ENCODE results near the gene ZNF358. TPM values are rescaled to one million over a fixed set of nuclear protein-coding genes. Genes with fewer than 3 reads are reported as not detected.

Gene ZNF358
- total RNA-seq, 2 experiments from 2014 or later = 5.1 to 5.2 TPM

GRCh38 chr19:7528192-7528519 is 12.3 kb downstream of the ZNF358 start:
- no peak for DNase-seq
- no peak for TF ChIP-seq CTCF (IDR thresholded peaks at IDR 0.05)
- Histone ChIP-seq H3K36me3 (ENCODE audit: insufficient read depth, low read length) (peaks cover 9% of the 10 kb centered on the region), H3K9me3 (ENCODE audit: control insufficient read depth in 1 of 2, insufficient read depth in 1 of 2, low read length in 2 of 2) (no peaks in the 10 kb centered on the region), H3K27ac (ENCODE audit: low read depth in 1 of 2, low read length in 2 of 2) (no peak overlapping the region), H3K4me3 (ENCODE audit: low read length) (no peak overlapping the region), H3K4me1 (ENCODE audit: insufficient read depth, low read length) (peaks cover 8% of the 10 kb centered on the region), H3K27me3 (ENCODE audit: control insufficient read depth in 1 of 2, insufficient read depth in 2 of 2, low read length in 2 of 2) (no peaks in the 10 kb centered on the region)
- peaks cover 11% of the 10 kb centered on the region for H3K36me3 Mint-ChIP-seq (ENCODE audit: low read depth)
- ChIA-PET CTCF (no interaction called here), POLR2A (no interaction called here)
- no peak overlapping the region for H3K27ac Mint-ChIP-seq
- H3K9me3 Mint-ChIP-seq = no peaks in the 10 kb centered on the region
- no peak for ATAC-seq (ENCODE audit: poor library complexity)
- intact Hi-C loops (cut with DNase I, micrococcal nuclease) = no loop called here
- H3K27me3 Mint-ChIP-seq = no peaks in the 10 kb centered on the region
- no peak overlapping the region for H3K4me3 Mint-ChIP-seq
- peaks cover 4% of the 10 kb centered on the region for H3K4me1 Mint-ChIP-seq (ENCODE audit: low read depth)

DNA sequence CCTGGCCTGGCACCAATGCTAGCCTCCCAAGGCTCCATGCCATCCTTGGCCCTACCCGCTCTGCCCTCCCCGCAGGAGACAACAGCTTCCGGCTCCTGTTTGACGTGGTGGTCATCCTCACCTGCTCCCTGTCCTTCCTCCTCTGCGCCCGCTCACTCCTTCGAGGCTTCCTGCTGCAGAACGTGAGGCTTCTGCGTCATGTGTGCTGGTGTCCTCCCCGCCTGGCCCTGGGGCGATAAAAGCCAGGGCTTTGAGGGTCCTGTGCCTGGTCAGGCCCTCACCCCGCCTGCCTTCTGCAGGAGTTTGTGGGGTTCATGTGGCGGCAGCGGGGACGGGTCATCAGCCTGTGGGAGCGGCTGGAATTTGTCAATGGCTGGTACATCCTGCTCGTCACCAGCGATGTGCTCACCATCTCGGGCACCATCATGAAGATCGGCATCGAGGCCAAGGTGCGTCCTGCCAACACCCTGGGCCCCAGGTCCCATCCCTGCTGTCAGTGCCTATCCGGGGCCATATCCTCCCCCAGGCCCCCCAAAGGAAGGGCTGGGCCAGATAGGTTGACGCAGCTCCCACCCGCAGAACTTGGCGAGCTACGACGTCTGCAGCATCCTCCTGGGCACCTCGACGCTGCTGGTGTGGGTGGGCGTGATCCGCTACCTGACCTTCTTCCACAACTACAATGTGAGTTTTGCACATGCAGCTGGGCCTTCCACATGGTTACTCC is 12.8 kb downstream of the ZNF358 start:
- Histone ChIP-seq H3K4me1 (ENCODE audit: insufficient read depth, low read length) (peaks cover 8% of the 10 kb centered on the region), H3K36me3 (ENCODE audit: insufficient read depth, low read length) (peaks cover 9% of the 10 kb centered on the region), H3K27ac (ENCODE audit: low read depth in 1 of 2, low read length in 2 of 2) (no peak overlapping the region), H3K4me3 (ENCODE audit: low read length) (no peak overlapping the region), H3K9me3 (ENCODE audit: control insufficient read depth in 1 of 2, insufficient read depth in 1 of 2, low read length in 2 of 2) (no peaks in the 10 kb centered on the region), H3K27me3 (ENCODE audit: control insufficient read depth in 1 of 2, insufficient read depth in 2 of 2, low read length in 2 of 2) (no peaks in the 10 kb centered on the region)
- DNase-seq = no peak
- H3K9me3 Mint-ChIP-seq = no peaks in the 10 kb centered on the region
- no peak overlapping the region for H3K4me3 Mint-ChIP-seq
- TF ChIP-seq CTCF (IDR thresholded peaks at IDR 0.05) = no peak
- H3K27ac Mint-ChIP-seq = no peak overlapping the region
- intact Hi-C loops (cut with DNase I, micrococcal nuclease) = no loop called here
- CTCF ChIA-PET = no interaction called here
- no peak for ATAC-seq (ENCODE audit: poor library complexity)
- H3K27me3 Mint-ChIP-seq = no peaks in the 10 kb centered on the region
- peaks cover 11% of the 10 kb centered on the region for H3K36me3 Mint-ChIP-seq (ENCODE audit: low read depth)
- POLR2A ChIA-PET = no interaction called here
- peaks cover under 1% of the 10 kb centered on the region for H3K4me1 Mint-ChIP-seq (ENCODE audit: low read depth)

DNA sequence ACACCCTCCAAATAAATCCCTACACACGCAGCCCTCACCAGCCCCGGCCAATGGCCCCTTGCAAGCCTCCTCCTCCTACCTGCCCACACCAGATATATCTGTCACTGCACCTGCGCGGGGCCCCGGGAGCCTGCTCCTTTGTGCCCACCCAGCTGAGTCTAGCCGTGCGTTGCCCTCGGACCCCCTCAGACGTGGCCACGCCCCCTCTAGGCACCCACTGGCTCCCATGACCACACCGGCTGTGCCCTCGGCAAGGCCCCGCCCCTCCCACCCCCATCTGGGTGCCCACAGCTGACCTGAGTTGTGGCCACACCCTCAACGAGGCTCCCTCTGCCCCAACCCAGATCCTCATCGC is 13.3 kb downstream of the ZNF358 start:
- Mint-ChIP-seq H3K36me3 (ENCODE audit: low read depth) (peaks cover 11% of the 10 kb centered on the region), H3K4me1 (ENCODE audit: low read depth) (peaks cover 6% of the 10 kb centered on the region), H3K9me3 (no peaks in the 10 kb centered on the region), H3K27me3 (no peaks in the 10 kb centered on the region), H3K27ac (no peak overlapping the region), H3K4me3 (no peak overlapping the region)
- CTCF ChIA-PET = no interaction called here
- POLR2A ChIA-PET = no interaction called here
- no peak for TF ChIP-seq CTCF (IDR thresholded peaks at IDR 0.05)
- no peaks in the 10 kb centered on the region for H3K27me3 ChIP-seq (ENCODE audit: control insufficient read depth in 1 of 2, insufficient read depth in 2 of 2, low read length in 2 of 2)
- peak in 1 of 14 experiments; percentile 39 for DNase-seq
- peaks cover 11% of the 10 kb centered on the region for H3K4me1 ChIP-seq (ENCODE audit: insufficient read depth, low read length)
- peaks cover 9% of the 10 kb centered on the region for H3K36me3 ChIP-seq (ENCODE audit: insufficient read depth, low read length)
- ATAC-seq (ENCODE audit: poor library complexity) = no peak
- H3K9me3 ChIP-seq (ENCODE audit: control insufficient read depth in 1 of 2, insufficient read depth in 1 of 2, low read length in 2 of 2) = no peaks in the 10 kb centered on the region
- intact Hi-C loops (cut with DNase I, micrococcal nuclease) = no loop called here
- no peak overlapping the region for H3K27ac ChIP-seq (ENCODE audit: low read depth in 1 of 2, low read length in 2 of 2)
- no peak overlapping the region for H3K4me3 ChIP-seq (ENCODE audit: low read length)

All from CD4-positive, alpha-beta T cell (primary cell).